Measurements from ENCODE around the gene FUCA2. TPM values are rescaled to one million over a fixed set of nuclear protein-coding genes. Genes with fewer than 3 reads are reported as not detected.
"Not testable (repeated sequence)": the region's sequence is repeated elsewhere in the genome, so short reads cannot be mapped to it uniquely, and the experiment has no call there.

Gene FUCA2
- total and polyA plus RNA-seq, 2 of the 8 experiments (the other 6 are each of a cell fraction or from before 2014, with no cell fraction given) = 24.2 to 47.2 TPM

DNA sequence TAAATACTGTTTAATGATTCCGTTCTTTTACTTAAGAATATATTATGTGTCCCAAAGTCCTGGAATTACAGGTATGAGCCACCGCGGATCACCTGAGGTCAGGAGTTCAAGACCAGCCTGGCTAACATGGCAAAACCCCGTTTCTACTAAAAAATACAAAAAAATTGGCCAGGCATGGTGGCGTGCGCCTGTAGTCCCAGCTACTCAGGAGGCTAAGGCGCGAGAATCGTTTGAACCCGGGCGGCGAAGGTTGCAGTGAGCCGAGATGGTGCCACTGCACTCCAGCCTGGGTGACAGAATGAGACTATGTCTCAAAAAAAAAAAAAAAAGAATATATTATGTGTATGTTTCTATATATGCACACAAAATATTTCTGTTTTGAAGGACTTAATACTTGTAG, 1.2 kb downstream of the FUCA2 start:
- not testable (repeated sequence) for H2AK5ac ChIP-seq (ENCODE audit: low read depth, low read length); H3K27me3 ChIP-seq (replicated peaks in 1 of 4; ENCODE audit: control insufficient read depth in 3 of 4, extremely low read depth in 1 of 4, insufficient read depth in 3 of 4, low read length in 3 of 4); H4K8ac ChIP-seq (ENCODE audit: extremely low read depth, insufficient read depth, low read length); H2BK15ac ChIP-seq (ENCODE audit: low read length); H3K18ac ChIP-seq (ENCODE audit: extremely low read depth, low read length); H3K9ac ChIP-seq (replicated peaks in 1 of 4; ENCODE audit: extremely low read depth in 1 of 4, low read depth in 3 of 4, low read length in 3 of 4); DNase-seq (ENCODE audit: low read depth in 1 of 2, low spot score in 2 of 2); FAIRE-seq; H3K23ac ChIP-seq (ENCODE audit: insufficient read length); H4K5ac ChIP-seq (ENCODE audit: insufficient read length, low read depth, low read length); H4K91ac ChIP-seq (replicated peaks; ENCODE audit: insufficient read length, low read length); H3K27ac ChIP-seq (ENCODE audit: low read depth, low read length); H2AFZ ChIP-seq (ENCODE audit: low read length); H2BK20ac ChIP-seq (ENCODE audit: low read length); H3K14ac ChIP-seq (ENCODE audit: insufficient read length); H3K4ac ChIP-seq (replicated peaks; ENCODE audit: insufficient read length, low read depth, low read length); H2BK120ac ChIP-seq (replicated peaks; ENCODE audit: low read depth, low read length); H2BK12ac ChIP-seq (ENCODE audit: low read depth, low read length); H4K20me1 ChIP-seq (replicated peaks in 1 of 2; ENCODE audit: control insufficient read depth in 1 of 2, insufficient read depth in 2 of 2, low read length in 2 of 2); H2BK5ac ChIP-seq (ENCODE audit: low read depth, low read length); H3K79me1 ChIP-seq (ENCODE audit: low read depth, low read length); H3K23me2 ChIP-seq (ENCODE audit: low read depth, low read length); H3K9me3 ChIP-seq (ENCODE audit: insufficient read depth in 2 of 2, low read depth in 1 of 2, low read length in 1 of 2); H3K56ac ChIP-seq (replicated peaks; ENCODE audit: insufficient read length, low read depth, low read length)
- POLR2A ChIA-PET (ENCODE audit: partially characterized antibody) = interaction anchor here (1.2 to 2.2 kb wide), 5 partner anchors 8 to 60 kb away, joined by 3 to 10 read pairs (median 6); partner anchors contain the start of genes ADAT2 and PEX3
- Histone ChIP-seq H3K36me3 (ENCODE audit: control insufficient read depth in 2 of 4, insufficient read depth in 4 of 4, low read length in 3 of 4) (peaks cover 0 to 21% (median 11%) of the 10 kb centered on the region in 4 experiments; a peak in 4 of 8 replicates), H3K4me3 (ENCODE audit: extremely low read depth in 1 of 4, insufficient read depth in 2 of 4, low read depth in 3 of 4, low read length in 4 of 4) (peak overlapping the region in 3 of 4 experiments; percentile 72 to 80 (median 72); a peak in 3 of 8 replicates), H3K79me2 (ENCODE audit: control insufficient read depth in 1 of 2, insufficient read depth in 2 of 2, low read length in 2 of 2) (peaks cover 0 to 19% of the 10 kb centered on the region in 2 experiments; a peak in 2 of 4 replicates), H3K4me2 (ENCODE audit: insufficient read depth in 1 of 2, low read depth in 2 of 2, low read length in 2 of 2) (peak overlapping the region; percentile 78 to 85; a peak in 2 of 4 replicates), H3K4me1 (replicated peaks in 1 of 4; ENCODE audit: control insufficient read depth in 3 of 4, insufficient read depth in 4 of 4, low read length in 3 of 4) (peaks cover 4 to 12% (median 10%) of the 10 kb centered on the region in 4 experiments)
- CTCF ChIA-PET (ENCODE audit: partially characterized antibody) = interaction anchor here (1.3 to 7.5 kb wide), 3 partner anchors 9 to 27 kb away, joined by 3 to 77 read pairs (median 5); no protein-coding TSS in a partner anchor
- WGBS, 2 experiments (ENCODE audit: extremely low coverage in 1 of 2, insufficient coverage in 1 of 2, insufficient read length in 1 of 2, insufficient replicate concordance in 2 of 2, low coverage in 1 of 2, low lambda C conversion rate in 2 of 2, missing lambda C conversion rate in 1 of 2) = 96% methylated on average over 13 of the region's 13 CpGs; no CpG with 5 or more reads in 1 of the 2 experiments

Data from H1 (cell line).